DMS153 treated with DMSO at 0.1 percent for 48 hours (cell line): ENCODE measurements around the gene CCNDBP1.
"Not testable (repeated sequence)": the region's sequence is repeated elsewhere in the genome, so short reads cannot be mapped to it uniquely, and the experiment has no call there.

Experiments used
- DNase-seq: peaks from one replicate; lab custom pipeline; 2025; ENCODE audit not compliant: unreplicated experiment; lab: John Stamatoyannopoulos, UW

CCNDBP1 gene

GRCh38 chr15:43190178-43190577 is 5.0 kb downstream of the CCNDBP1 start:
- no peak for DNase-seq

DNA sequence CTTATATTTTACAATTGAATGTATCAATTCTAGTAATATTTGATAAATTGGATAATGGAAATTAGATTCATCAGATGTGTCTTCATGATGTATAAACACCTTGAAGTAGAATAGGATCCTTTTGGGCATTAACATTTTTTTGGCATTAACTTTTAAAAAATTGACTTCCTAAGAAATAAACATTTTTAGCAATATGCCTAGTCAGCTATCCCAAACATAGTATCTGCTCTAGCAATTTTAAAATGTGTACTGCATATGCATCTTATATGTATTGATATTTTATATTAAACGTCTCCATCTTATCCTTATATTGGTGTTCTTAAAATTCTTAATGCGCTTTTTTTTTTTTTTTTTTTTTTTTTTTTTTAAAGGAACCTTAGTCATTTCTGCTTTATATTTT is 8.5 kb downstream of the CCNDBP1 start:
- no peak for DNase-seq

DNA sequence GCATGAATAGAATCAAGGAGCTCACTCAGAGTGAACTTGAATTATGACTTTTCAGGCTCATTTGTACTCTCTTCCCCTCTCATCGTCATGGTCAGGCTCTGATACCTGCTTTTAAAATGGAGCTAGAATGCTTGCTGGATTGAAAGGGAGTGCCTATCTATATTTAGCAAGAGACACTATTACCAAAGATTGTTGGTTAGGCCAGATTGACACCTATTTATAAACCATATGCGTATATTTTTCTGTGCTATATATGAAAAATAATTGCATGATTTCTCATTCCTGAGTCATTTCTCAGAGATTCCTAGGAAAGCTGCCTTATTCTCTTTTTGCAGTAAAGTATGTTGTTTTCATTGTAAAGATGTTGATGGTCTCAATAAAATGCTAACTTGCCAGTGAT is 9.6 kb downstream of the CCNDBP1 start:
- no peak for DNase-seq

DNA sequence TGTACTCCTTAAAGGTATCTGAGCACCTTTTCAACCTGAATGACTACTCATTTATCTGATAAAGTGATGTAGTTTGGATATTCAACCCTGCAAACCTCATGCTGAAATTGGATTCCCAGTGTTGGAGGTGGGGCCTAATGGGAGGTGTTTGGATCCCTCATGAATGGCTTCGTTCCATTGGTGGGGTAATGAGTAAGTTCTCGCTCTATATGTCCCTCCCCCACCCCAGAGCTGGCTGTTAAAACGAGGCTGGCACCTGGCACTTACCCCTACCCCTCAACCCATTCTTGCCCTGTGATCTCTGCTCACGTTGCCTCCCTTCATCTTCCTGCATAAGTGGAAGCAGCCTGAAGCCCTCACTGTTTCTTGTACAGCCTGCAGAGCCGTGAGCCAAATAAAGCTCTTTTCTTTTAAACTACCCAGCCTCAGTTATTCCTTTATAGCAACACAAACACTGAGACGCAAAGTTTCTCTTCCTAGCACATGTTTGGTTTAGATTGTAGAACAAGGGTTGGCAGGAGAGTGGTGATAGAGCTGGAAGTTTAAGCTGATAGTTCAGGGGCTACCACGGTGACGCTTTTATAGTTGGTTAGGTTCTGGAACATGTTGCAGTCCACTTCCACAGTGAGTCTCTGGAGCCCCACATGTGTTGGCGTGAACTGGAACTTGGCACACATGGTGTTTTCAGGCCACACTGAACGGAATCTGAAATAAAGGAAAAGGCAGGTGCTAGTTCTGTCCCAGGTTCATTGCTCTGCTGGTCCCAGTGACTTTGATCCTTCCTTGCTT is 11.8 kb downstream of the CCNDBP1 start:
- DNase-seq = no peak

GRCh38 chr15:43197773-43198172 is 12.6 kb downstream of the CCNDBP1 start:
- not testable (repeated sequence) for DNase-seq

DNA sequence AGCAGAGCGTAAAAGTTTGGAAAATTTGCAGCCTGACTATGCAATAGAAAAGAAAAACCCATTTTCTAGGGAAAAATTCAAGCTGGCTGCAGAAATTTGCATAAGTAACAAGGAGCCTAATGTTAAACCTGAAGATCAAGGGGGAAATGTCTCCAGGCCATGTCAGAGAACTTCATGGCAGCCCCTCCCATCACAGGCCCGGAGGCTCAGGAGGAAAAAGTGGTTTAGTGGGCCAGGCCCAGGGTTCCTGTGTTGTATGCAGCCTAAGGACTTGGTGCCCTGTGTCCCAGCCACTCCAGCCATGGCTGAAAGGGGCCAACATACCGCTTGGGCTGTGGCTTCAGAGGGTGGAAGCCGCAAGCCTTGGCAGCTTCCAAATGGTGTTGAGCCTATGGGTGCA is 13.4 kb downstream of the CCNDBP1 start:
- not testable (repeated sequence) for DNase-seq

GRCh38 chr15:43198992-43199391 is 13.8 kb downstream of the CCNDBP1 start:
- DNase-seq = no peak

- no peak for DNase-seq
Observed at GRCh38 chr15:43199945-43200488, 14.8 kb downstream of the CCNDBP1 start.

DNA sequence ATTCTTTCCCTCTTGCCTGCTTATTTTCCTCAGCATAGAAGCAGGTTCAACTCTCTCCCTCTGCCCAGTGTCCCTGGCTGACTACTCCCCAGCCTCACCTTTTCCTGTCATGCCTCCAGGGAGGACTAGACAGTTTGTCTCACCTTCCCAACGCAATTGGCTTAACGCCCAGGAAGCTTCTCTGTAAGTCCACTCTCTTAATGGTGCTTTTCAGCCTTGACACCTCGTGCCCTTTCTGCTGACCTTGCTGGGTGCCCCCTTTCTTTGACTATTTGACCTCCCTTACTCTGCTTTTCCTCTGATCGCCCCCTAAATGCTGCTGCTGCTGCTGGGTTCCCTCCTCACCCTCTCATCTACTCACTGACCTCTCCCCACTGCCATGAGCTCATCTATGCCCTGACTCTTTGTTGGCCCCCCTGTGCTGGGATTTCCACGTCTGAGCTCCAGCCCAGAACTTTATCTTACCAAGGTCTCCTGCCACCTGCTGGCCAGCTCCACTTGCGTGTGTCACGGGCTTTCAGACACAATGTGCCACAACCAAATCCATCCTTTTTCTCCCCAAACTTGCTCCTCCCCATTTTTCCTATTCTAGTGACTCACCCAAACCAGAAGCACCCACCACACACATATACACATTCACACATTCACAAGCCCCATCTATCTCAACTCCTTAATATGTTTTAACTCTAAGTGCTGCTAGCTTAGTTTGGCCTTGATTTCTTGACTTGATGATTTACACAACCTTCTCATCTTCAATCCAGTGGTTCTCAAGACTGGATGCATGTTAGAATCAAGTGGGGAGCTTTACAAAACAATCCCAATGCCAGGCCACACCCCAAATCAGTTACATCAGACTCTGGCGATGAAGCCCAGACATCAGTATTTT is 19.1 kb downstream of the CCNDBP1 start:
- no peak for DNase-seq

- no peak for DNase-seq
Observed at GRCh38 chr15:43206054-43206453, 20.9 kb downstream of the CCNDBP1 start.

GRCh38 chr15:43207024-43207423 is 21.8 kb downstream of the CCNDBP1 start:
- DNase-seq = no peak

DNA sequence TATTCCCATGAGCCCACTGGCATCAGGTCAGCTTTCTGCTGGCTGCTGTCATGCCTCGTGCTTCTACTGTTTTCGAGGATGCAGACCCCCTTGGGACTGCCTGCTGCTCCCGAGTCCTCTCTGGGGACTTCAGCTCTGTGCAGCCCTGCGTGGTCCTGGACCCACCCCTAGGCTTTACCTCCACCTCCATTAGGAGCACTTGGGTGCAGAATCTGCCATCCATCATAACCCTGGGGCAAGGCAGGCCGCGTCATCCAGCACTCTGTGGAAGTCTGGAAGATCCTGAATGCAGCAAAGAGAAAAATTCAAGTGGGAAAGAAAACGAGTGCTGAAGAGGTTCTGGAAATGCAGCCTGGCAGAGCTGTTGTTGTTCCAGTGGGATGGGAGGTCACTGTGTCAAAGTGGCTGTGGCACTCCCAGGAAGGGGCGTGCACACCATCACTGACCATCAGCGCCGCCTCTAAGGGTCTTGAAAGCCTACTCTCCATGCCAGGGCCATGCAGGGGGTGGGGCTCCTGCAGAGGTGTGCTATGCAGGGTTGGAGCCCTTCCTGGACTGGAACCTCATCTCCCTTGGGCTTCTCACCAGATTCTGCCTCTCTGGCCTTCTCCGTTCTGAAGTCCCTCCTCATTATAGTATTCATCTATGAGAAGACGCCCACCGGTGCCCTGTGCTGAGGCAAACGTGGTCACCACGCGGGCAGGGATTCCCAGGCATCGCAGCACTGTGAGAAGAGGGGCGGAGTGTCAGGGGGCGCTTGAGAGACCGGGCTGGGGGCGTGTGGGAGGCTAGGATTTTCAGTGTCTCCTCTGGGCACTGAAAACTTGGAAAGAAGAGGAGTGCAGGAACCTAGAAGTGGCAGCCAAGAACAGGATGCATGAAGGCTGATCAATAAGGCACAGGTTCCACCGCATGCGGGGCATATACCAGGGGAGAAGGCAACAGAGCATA is 23.1 kb downstream of the CCNDBP1 start:
- no peak for DNase-seq

DNA sequence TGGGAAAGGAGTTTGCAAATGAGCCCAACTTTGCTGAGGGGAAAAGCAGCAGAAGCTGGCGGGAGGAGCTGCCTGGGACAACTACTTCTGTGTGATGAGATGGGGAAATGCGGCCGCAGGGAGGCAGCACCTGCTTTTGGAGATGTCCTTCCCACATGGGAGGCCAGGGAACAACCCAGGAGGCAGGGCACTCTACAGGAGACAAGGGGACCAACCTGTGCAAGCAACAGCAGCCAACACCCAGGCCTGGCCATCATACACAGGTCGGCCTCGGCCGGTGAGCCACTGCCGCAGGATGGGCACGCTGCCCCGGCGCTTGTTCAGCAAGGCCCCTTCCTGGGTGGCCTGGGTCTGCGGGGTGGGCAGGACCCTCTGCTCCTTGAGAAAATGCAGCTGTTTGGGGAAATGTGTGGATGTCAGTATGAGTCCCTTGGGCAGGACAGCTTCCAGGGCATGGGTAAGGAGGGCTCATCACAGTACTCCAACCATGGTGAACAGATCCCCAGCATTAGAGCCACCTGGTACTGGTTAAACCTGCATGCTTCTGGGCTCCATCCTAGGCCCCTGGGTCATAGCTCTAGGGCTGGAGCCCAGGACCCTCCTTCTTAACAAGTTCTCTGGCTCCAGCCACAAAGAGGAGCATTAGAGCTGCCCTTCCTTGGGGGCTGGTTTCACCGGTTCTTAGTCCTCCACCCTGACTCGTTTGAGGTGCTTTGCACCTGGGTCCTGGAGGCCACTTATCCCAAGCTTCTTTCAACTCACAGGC is 24.0 kb downstream of the CCNDBP1 start:
- DNase-seq = no peak

GRCh38 chr15:43210172-43210745 is 25.1 kb downstream of the CCNDBP1 start:
- DNase-seq = no peak

DNA sequence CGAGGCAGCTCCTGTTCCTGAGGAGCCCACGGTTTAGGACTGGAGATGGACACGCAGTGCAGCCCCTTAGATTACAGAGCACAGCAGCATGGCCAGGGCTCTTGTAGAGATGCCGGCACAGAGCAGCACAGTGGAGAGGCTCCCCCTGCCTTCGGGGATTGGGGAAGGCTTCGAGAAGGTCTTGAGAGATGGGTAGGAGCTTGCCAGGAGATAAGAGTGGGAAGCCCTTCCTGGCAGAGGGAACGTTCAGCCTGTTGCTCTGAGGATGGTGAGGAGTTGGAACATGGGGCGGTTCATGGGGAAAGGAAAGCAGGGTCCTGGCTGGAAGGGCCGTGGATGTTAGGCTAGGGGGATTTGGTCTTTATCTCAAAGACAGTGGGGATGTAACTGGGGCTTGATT is 25.6 kb downstream of the CCNDBP1 start:
- DNase-seq = no peak

DNA sequence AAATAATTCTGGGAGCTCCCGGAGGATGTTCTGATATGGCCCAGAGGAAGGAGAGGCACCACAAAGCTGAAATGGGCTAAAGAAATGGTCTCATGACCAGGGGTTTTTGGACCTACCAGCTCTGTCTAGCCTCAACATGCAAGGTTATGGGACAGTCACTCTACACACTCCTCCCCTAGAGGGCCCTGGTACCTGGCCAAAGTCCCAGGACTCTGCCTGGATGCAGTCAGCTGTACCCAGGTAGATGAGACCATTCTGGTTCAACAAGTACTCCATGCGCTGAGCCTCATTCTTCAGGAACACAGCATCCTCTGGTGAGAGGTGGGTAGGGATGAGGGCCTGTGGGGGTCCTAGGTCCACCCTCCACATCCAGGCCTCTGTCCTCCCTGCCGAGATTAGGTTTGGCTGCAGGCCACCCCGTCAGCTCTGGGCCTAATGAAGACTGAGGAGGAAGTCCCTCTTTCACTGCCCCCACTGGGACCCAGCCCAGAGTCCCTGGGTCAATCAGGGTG is 26.1 kb downstream of the CCNDBP1 start:
- DNase-seq = no peak

DNA sequence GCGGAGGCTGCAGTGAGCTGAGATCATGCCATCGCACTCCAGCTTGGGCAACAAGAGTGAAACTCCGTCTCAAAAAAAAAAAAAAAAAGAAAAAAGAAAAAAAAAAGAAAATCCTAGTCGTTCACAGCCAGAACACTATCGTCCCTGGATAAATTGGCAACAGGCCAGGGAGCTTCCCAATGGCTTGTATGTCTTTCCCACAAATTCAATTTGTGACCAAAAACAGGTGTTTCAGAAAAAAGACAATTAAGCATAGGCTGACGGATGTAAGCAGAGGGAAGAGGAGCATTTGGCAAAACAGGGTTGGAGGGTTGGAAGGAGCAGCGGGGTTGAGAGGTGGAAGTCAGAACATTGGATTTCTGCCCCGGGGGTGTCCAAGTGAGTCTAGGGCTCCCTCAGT is 27.1 kb downstream of the CCNDBP1 start:
- no peak for DNase-seq

- DNase-seq = no peak
Observed at GRCh38 chr15:43212951-43213350, 27.7 kb downstream of the CCNDBP1 start.

DNA sequence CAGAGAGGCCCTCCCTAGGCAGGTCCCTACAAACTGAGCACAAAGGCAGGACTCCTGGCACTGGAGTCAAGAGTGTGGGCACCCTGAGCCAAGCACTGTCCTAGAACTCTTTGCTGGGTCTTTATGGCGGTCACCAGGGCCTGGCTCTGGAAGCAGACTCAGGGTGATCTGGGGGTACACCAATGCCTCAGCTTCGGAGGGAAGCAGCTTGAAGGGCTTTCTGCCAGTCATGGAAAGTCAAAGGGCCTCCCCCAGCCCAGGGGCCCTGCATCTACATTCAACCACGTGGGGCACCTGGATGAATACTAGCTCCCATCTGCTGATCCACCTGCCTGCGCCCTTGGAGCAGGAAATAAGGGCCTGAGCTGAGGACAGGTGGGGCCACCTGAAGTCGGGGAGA is 28.3 kb downstream of the CCNDBP1 start:
- no peak for DNase-seq
